ENCODE data around the gene ENOPH1.
A peak's percentile ranks its signal among the peaks of the same experiment; 100 is the strongest.

Gene ENOPH1

DNA sequence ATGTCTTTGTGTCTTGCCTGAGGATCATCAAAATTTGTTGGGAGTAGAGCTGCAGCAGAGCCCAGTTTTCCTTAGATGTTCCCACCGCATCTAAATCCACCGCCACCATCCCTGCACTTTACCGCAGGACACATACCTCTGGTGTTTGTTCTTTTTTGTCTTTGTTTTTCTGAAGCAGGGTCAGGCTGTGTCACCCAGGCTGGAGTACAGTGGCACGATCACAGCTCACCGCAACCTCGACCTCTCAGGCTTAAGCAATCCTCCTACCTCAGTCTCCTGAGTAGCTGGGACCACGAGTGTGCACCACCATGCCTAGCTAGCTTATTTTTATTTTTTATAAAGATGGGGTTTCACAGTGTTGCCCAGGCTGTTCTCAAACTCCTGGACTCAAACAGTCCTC, 4.6 kb downstream of the ENOPH1 start:
- no peaks in the 10 kb centered on the region for H3K27me3 Mint-ChIP-seq (ENCODE audit: low read depth)
- H3K4me3 Mint-ChIP-seq, result no peak overlapping the region
- H3K36me3 Mint-ChIP-seq (ENCODE audit: low read depth), result peaks cover 31% of the 10 kb centered on the region
- H3K4me1 Mint-ChIP-seq (ENCODE audit: low read depth), result peaks cover 39% of the 10 kb centered on the region
- H3K9me3 Mint-ChIP-seq, result no peaks in the 10 kb centered on the region
- no peak overlapping the region for H3K27ac Mint-ChIP-seq

- H3K4me3 Mint-ChIP-seq, result no peak overlapping the region
Observed at GRCh38 chr4:82436130-82436529, 5.7 kb downstream of the ENOPH1 start.

DNA sequence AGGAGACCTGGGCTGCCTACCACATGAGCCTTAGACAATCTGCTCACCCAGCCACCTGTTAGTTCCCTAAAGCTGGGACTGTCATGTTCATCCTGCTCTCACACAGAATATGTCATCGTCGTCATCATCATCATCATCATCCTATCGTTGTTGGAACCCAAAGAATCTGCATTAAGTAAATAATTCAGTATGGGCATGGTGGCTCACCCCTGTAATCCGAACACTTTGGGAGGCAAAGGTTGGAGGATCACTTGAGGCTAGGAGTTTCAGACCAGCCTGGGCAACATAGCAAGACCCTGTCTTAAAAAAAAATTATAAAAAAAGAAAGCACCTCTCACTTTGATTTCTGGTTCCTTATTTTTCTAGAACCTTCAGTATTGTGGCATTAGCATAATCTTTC, 6.4 kb downstream of the ENOPH1 start:
- Mint-ChIP-seq H3K36me3 (ENCODE audit: low read depth) (peaks cover 31% of the 10 kb centered on the region), H3K4me3 (no peak overlapping the region), H3K4me1 (ENCODE audit: low read depth) (peaks cover 43% of the 10 kb centered on the region), H3K27ac (no peak overlapping the region), H3K27me3 (ENCODE audit: low read depth) (no peaks in the 10 kb centered on the region), H3K9me3 (no peaks in the 10 kb centered on the region)

More at GRCh38 chr4:82436130-82436529, 5.7 kb downstream of the ENOPH1 start:
- Mint-ChIP-seq H3K27ac (no peak overlapping the region), H3K36me3 (ENCODE audit: low read depth) (peaks cover 30% of the 10 kb centered on the region), H3K4me1 (ENCODE audit: low read depth) (peaks cover 48% of the 10 kb centered on the region), H3K27me3 (ENCODE audit: low read depth) (no peaks in the 10 kb centered on the region), H3K9me3 (no peaks in the 10 kb centered on the region)

- Mint-ChIP-seq H3K4me3 (no peak overlapping the region), H3K27ac (no peak overlapping the region), H3K36me3 (ENCODE audit: low read depth) (peaks cover 33% of the 10 kb centered on the region)
Observed at GRCh38 chr4:82437285-82438005, 7.1 kb downstream of the ENOPH1 start.

GRCh38 chr4:82439088-82439487, 8.7 kb downstream of the ENOPH1 start:
- Mint-ChIP-seq H3K4me3 (no peak overlapping the region), H3K9me3 (no peaks in the 10 kb centered on the region), H3K36me3 (ENCODE audit: low read depth) (peaks cover 31% of the 10 kb centered on the region), H3K27ac (no peak overlapping the region), H3K4me1 (ENCODE audit: low read depth) (peaks cover 26% of the 10 kb centered on the region), H3K27me3 (ENCODE audit: low read depth) (no peaks in the 10 kb centered on the region)

More at GRCh38 chr4:82437285-82438005, 7.1 kb downstream of the ENOPH1 start:
- Mint-ChIP-seq H3K4me1 (ENCODE audit: low read depth) (peaks cover 39% of the 10 kb centered on the region), H3K9me3 (no peaks in the 10 kb centered on the region), H3K27me3 (ENCODE audit: low read depth) (no peaks in the 10 kb centered on the region)

GRCh38 chr4:82447886-82448285, 17.5 kb downstream of the ENOPH1 start:
- H3K27me3 Mint-ChIP-seq (ENCODE audit: low read depth), result no peaks in the 10 kb centered on the region
- H3K27ac Mint-ChIP-seq, result peak overlapping the region; percentile 1
- no peaks in the 10 kb centered on the region for H3K9me3 Mint-ChIP-seq
- no peak overlapping the region for H3K4me3 Mint-ChIP-seq
- H3K36me3 Mint-ChIP-seq (ENCODE audit: low read depth), result peaks cover 39% of the 10 kb centered on the region
- H3K4me1 Mint-ChIP-seq (ENCODE audit: low read depth), result peaks cover 8% of the 10 kb centered on the region

GRCh38 chr4:82450966-82451755, 20.8 kb downstream of the ENOPH1 start:
- Mint-ChIP-seq H3K4me3 (no peak overlapping the region), H3K9me3 (no peaks in the 10 kb centered on the region), H3K27ac (peak overlapping the region; percentile 31), H3K36me3 (ENCODE audit: low read depth) (peaks cover 51% of the 10 kb centered on the region), H3K4me1 (ENCODE audit: low read depth) (peaks cover 12% of the 10 kb centered on the region), H3K27me3 (ENCODE audit: low read depth) (no peaks in the 10 kb centered on the region)

GRCh38 chr4:82452026-82452425, 21.6 kb downstream of the ENOPH1 start:
- Mint-ChIP-seq H3K4me1 (ENCODE audit: low read depth) (peaks cover 12% of the 10 kb centered on the region), H3K9me3 (no peaks in the 10 kb centered on the region), H3K4me3 (no peak overlapping the region), H3K36me3 (ENCODE audit: low read depth) (peaks cover 57% of the 10 kb centered on the region), H3K27ac (no peak overlapping the region), H3K27me3 (ENCODE audit: low read depth) (no peaks in the 10 kb centered on the region)

GRCh38 chr4:82457266-82457665, 26.9 kb downstream of the ENOPH1 start:
- Mint-ChIP-seq H3K9me3 (no peaks in the 10 kb centered on the region), H3K4me3 (no peak overlapping the region), H3K4me1 (ENCODE audit: low read depth) (peaks cover 4% of the 10 kb centered on the region), H3K27ac (no peak overlapping the region), H3K27me3 (ENCODE audit: low read depth) (no peaks in the 10 kb centered on the region), H3K36me3 (ENCODE audit: low read depth) (peaks cover 23% of the 10 kb centered on the region)

DNA sequence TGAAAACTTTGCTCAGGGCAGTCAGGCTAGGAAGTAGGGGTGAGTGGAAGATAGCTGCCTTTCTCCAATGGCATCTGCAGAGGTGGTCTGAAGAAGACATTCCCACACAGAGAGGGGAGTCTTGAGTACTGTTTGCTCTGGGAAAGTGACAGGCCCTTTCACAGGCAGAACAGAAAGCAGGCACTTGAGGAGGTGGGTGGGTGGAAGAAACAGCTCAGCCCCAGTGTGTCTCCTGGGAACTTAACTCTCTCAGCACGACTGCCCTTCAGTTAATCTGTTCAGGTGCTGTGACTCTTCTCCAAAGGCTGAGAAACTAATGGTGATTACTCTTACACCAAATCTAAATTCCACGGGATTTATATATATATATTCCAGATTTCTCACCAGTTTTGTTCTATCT, 28.3 kb downstream of the ENOPH1 start:
- Mint-ChIP-seq H3K27ac (no peak overlapping the region), H3K9me3 (no peaks in the 10 kb centered on the region)

DNA sequence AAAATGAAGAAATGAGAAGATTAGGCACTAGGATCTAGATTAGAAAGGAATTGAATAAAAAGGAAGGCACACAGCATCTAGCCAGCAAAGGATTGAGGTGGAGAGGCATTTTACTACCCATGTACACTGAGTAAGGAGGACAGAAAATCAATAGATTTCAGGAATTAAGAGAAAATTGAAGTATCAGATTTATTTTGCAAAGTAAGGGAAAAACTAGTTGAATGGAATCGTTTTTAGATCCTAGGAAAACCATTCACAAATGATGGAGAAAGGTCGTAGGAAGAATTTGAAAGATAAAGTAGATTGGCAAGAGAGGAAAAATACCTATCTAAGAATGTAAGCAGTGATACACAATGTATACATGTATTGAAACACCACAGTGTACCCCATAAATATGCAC, 31.3 kb downstream of the ENOPH1 start:
- Mint-ChIP-seq H3K27ac (no peak overlapping the region), H3K9me3 (no peaks in the 10 kb centered on the region), H3K4me3 (no peak overlapping the region), H3K4me1 (ENCODE audit: low read depth) (no peaks in the 10 kb centered on the region), H3K36me3 (ENCODE audit: low read depth) (peaks cover 14% of the 10 kb centered on the region), H3K27me3 (ENCODE audit: low read depth) (no peaks in the 10 kb centered on the region)

More for the DNA sequence above, 28.3 kb downstream of the ENOPH1 start:
- no peak overlapping the region for H3K4me3 Mint-ChIP-seq
- H3K36me3 Mint-ChIP-seq (ENCODE audit: low read depth), result peaks cover 21% of the 10 kb centered on the region
- no peaks in the 10 kb centered on the region for H3K27me3 Mint-ChIP-seq (ENCODE audit: low read depth)
- peaks cover 4% of the 10 kb centered on the region for H3K4me1 Mint-ChIP-seq (ENCODE audit: low read depth)

DNA sequence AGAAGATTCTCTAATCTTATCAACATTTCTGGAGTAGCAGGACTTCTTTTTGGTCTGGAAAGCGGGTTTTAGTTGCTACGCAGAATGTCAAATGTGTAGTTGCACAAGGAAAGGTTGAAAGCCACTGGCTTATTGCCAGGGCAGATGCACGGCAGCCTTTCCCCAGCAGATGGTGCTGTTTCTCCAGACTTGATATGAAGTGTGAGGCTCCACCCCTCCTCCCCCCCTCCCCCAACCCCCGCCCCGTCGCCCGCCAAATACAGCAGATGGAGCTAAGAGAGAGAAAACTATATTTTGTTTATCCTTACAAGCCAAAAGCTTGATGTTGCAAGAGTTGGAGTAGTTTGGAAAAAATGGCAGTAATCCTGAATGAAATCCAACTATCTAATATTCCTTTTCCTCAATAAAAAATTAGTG, 32.0 kb downstream of the ENOPH1 start:
- no peak overlapping the region for H3K27ac Mint-ChIP-seq
- no peaks in the 10 kb centered on the region for H3K27me3 Mint-ChIP-seq (ENCODE audit: low read depth)

DNA sequence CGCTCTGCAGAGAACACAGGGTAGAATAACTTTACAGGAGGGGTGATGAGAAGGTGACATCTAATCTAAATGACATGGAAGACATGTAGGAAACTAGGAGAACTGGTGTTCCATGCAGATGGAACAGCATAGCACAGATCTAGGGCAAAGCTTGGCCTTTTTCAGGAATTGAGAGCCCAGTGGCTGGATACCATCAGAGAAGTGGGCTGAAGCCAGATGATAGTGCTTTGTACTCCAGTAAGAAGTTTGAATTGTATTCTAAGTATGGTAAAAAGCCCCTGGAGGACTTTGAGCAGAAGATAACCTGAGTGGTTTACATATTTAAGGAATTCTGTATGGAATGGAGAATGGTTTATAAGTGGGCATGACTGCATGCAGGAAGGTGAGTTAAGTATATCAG, 32.8 kb downstream of the ENOPH1 start:
- Mint-ChIP-seq H3K4me1 (ENCODE audit: low read depth) (no peaks in the 10 kb centered on the region), H3K27me3 (ENCODE audit: low read depth) (no peaks in the 10 kb centered on the region), H3K27ac (no peak overlapping the region), H3K9me3 (no peaks in the 10 kb centered on the region), H3K4me3 (no peak overlapping the region), H3K36me3 (ENCODE audit: low read depth) (peaks cover 10% of the 10 kb centered on the region)

More for the DNA sequence above, 32.0 kb downstream of the ENOPH1 start:
- Mint-ChIP-seq H3K9me3 (no peaks in the 10 kb centered on the region), H3K36me3 (ENCODE audit: low read depth) (peaks cover 13% of the 10 kb centered on the region), H3K4me3 (no peak overlapping the region), H3K4me1 (ENCODE audit: low read depth) (no peaks in the 10 kb centered on the region)

DNA sequence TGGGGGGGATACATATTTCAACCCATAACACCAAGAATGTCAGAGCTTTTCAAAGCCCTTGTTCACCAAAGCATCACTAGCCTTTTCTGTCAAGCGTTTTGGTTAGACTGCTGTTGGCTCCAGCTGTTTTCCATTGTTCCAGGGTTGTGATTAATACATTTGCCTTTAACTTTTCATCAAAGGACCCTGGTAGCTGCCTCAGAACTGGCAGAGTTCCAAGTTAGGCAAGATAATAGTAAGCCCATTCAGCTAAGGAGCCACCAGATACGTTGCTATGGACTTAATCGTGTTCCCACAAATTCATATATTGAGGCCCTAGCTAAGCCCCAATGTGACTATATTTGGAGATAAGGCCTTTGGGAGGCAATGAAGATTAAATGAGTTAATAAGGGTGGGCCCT, 37.1 kb downstream of the ENOPH1 start:
- peaks cover 10% of the 10 kb centered on the region for H3K36me3 Mint-ChIP-seq (ENCODE audit: low read depth)
- no peak overlapping the region for H3K4me3 Mint-ChIP-seq
- H3K27ac Mint-ChIP-seq, result no peak overlapping the region
- H3K27me3 Mint-ChIP-seq (ENCODE audit: low read depth), result no peaks in the 10 kb centered on the region
- H3K9me3 Mint-ChIP-seq, result no peaks in the 10 kb centered on the region
- no peaks in the 10 kb centered on the region for H3K4me1 Mint-ChIP-seq (ENCODE audit: low read depth)

DNA sequence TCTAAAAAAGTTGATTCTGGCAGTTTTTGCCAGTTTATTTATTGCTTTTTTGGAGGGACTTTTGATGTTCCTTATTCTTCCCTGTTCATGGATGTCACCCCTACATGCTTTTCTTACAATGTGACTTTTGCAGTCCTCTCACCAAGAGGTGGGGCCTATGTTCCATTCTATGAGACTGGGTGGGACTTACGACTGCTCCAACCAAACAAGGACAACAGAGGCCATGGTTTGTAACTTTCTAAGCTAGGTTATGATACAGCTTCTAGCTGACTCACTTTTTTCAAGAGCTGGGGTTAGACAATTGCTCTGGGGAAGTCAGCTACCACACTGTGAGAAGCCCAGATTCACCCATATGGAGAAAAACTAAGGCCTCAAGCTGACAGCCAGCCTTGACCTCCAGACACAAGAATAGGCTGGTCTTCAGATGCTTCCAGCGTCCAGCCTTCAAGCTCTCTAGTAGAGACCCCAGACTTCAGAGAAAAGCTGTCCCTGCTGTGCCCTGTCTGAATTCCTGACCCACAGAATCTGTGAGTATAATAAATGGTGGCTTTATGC, 39.5 kb downstream of the ENOPH1 start:
- Mint-ChIP-seq H3K27me3 (ENCODE audit: low read depth) (no peaks in the 10 kb centered on the region), H3K27ac (no peak overlapping the region)

More for the DNA sequence above, 39.5 kb downstream of the ENOPH1 start:
- no peaks in the 10 kb centered on the region for H3K9me3 Mint-ChIP-seq
- H3K36me3 Mint-ChIP-seq (ENCODE audit: low read depth), result peaks cover 2% of the 10 kb centered on the region
- H3K4me3 Mint-ChIP-seq, result no peak overlapping the region
- no peaks in the 10 kb centered on the region for H3K4me1 Mint-ChIP-seq (ENCODE audit: low read depth)
